GM18526 (cell line): ENCODE measurements around the gene SAMD4A.

Experiments used
- POLR2A ChIP-seq: IDR thresholded peaks from 3 replicates; pipeline ENCODE4 v1.6.1; 2011; ENCODE audit not compliant: insufficient read length; ENCODE audit errors: extremely low read depth

Gene SAMD4A

GRCh38 chr14:54699735-54700134 lies 132.8 kb downstream of the SAMD4A start:
- no peak for TF ChIP-seq POLR2A

GRCh38 chr14:54700717-54701116 lies 133.8 kb downstream of the SAMD4A start:
- TF ChIP-seq POLR2A = no peak

GRCh38 chr14:54702014-54702491 lies 135.1 kb downstream of the SAMD4A start:
- no peak for TF ChIP-seq POLR2A

GRCh38 chr14:54702492-54702891 lies 135.6 kb downstream of the SAMD4A start:
- TF ChIP-seq POLR2A = no peak

- TF ChIP-seq POLR2A = no peak
Observed at GRCh38 chr14:54703082-54703481, 136.2 kb downstream of the SAMD4A start.

- no peak for TF ChIP-seq POLR2A
Observed at GRCh38 chr14:54703724-54704123, 136.8 kb downstream of the SAMD4A start.

- no peak for TF ChIP-seq POLR2A
Observed at GRCh38 chr14:54704768-54705167, 137.8 kb downstream of the SAMD4A start.

GRCh38 chr14:54706769-54707168 lies 139.8 kb downstream of the SAMD4A start:
- no peak for TF ChIP-seq POLR2A

- no peak for TF ChIP-seq POLR2A
Observed at GRCh38 chr14:54708161-54708560, 141.2 kb downstream of the SAMD4A start.

GRCh38 chr14:54708982-54709381 lies 142.1 kb downstream of the SAMD4A start:
- TF ChIP-seq POLR2A = no peak

GRCh38 chr14:54709444-54709843 lies 142.5 kb downstream of the SAMD4A start:
- no peak for TF ChIP-seq POLR2A

GRCh38 chr14:54709867-54710266 lies 142.9 kb downstream of the SAMD4A start:
- TF ChIP-seq POLR2A = no peak

- TF ChIP-seq POLR2A = no peak
Observed at GRCh38 chr14:54711312-54711711, 144.4 kb downstream of the SAMD4A start.

GRCh38 chr14:54711812-54712464 lies 145.0 kb downstream of the SAMD4A start:
- TF ChIP-seq POLR2A = no peak

GRCh38 chr14:54712465-54713200 lies 145.7 kb downstream of the SAMD4A start:
- TF ChIP-seq POLR2A = no peak

GRCh38 chr14:54713379-54713778 lies 146.5 kb downstream of the SAMD4A start:
- TF ChIP-seq POLR2A = no peak

- no peak for TF ChIP-seq POLR2A
Observed at GRCh38 chr14:54715239-54715638, 148.3 kb downstream of the SAMD4A start.

GRCh38 chr14:54715811-54716210 lies 148.9 kb downstream of the SAMD4A start:
- TF ChIP-seq POLR2A = no peak
